IPS-NIHi7 (cell line): ENCODE measurements around the gene HSD17B1.
"Not testable (repeated sequence)": the region's sequence is repeated elsewhere in the genome, so short reads cannot be mapped to it uniquely, and the experiment has no call there.

Source experiments
- DNase-seq: peaks from one replicate; pipeline ENCODE4 v3.0.0; 2012; ENCODE audit warnings: mixed read lengths; ENCODE audit errors: extremely low spot score

The HSD17B1 gene, protein sequence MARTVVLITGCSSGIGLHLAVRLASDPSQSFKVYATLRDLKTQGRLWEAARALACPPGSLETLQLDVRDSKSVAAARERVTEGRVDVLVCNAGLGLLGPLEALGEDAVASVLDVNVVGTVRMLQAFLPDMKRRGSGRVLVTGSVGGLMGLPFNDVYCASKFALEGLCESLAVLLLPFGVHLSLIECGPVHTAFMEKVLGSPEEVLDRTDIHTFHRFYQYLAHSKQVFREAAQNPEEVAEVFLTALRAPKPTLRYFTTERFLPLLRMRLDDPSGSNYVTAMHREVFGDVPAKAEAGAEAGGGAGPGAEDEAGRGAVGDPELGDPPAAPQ

DNA sequence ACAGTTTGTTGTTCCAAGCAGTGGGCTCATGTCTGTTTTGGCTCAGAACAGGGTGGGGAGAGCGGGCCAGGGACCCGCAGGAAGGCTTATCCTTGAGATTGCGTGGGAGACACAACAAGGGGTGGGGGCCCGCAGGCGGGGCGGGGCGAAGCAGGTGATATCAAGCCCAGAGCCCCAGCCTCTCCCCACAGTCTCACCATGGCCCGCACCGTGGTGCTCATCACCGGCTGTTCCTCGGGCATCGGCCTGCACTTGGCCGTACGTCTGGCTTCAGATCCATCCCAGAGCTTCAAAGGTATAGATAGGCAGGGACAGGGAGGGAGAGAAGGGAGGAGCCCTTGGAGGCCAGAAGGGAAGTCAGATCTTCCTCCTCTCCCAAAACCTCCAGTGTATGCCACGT, at the start of gene HSD17B1:
Gene HSD17B1 (plus strand): TSS at position 188 of the 400 bp plus-strand sequence. CDS start 11 bp downstream, at position 199.
- not testable (repeated sequence) for DNase-seq

DNA sequence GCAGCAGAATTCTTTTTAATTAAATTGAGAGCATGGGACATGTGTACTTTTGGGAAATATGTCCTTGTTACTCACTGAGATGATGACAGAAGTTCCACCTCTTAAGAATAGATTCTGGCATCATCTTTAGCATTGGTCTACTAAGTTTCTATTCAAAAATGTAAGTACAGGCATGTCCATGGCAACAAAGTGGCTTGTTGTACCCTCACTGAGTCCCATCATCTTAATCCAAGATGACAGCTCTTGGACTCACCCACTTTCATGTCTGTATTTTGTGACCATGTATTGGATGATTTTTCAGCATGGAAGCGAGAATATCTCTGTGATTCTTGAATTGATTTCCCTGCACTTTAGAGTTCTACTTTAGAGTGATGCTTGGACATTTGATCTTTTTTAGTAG, 49.8 kb upstream of the HSD17B1 start:
- DNase-seq: no peak

DNA sequence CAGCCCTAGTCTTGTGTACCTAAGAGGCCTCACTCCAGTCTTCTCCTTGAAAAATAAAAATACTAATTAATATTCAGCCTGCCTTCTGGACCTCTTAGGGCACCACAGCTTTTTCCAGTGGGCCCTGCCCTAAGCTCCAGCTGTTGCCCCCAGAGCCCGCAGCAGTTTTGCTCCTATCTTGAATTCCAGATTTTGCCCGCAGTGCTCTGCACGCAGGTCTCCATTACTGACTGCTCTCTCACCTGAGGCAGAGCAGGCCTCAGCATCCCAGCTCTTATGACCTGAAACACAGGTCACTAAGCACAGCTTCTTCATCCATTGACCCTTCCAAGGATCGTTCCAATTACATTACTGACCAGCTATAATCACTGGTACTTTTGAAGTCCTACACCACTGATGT, 45.1 kb upstream of the HSD17B1 start:
- no peak for DNase-seq

DNA sequence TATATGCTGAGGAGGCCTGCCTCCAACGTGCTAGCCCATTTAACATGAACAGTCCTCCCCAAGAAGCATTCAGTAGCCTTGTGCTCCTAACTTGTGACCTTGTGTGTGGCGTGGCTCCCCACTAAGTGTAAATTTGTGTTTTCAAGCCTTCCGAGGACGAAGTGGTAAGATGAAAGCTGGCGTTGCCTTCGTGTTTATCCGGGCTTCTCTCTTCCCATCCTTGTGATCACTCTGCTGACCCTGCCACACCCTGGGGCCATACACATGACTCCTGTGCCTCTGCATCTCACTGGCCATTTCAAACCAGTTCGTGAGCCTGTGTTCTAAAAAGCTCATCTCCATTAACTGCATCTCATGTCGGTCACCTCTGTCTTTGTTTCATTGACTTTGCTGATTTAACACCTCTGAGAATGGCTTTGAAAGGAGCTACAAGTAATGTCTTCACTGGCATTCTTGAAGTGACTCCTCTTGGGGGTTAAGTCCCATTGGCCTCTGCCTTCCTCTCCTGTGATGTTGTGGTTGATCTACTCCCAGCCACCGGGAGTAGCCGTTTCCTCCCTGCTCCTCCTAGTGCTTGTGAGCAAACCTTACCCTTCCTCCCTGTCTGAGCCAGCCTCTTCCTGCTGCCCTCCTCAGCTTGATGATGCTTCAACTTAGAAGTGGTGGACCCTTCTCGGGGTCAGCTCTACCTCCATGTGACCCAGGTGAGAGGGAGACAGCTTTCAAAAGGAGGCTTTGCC, 44.1 kb upstream of the HSD17B1 start:
- DNase-seq: no peak

DNA sequence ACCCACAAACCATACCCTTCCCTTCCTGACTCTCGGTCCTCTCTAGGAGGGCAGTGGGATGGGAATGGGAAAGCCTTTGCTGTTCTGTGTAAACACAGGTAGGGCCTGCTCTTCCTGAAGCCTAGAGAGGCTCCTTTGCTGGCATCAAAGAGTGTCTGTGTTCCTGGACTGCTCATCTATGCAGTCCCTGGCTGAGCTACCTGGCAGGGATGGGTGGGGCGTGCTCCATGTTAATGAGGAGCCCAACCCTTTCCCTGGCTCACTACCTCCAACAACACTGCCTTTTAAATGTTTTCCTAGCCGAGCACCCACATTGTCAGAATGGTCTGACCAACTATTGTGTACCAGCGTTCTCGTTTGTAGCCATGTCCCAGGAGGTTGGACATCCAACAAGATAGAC, 43.3 kb upstream of the HSD17B1 start:
- no peak for DNase-seq

DNA sequence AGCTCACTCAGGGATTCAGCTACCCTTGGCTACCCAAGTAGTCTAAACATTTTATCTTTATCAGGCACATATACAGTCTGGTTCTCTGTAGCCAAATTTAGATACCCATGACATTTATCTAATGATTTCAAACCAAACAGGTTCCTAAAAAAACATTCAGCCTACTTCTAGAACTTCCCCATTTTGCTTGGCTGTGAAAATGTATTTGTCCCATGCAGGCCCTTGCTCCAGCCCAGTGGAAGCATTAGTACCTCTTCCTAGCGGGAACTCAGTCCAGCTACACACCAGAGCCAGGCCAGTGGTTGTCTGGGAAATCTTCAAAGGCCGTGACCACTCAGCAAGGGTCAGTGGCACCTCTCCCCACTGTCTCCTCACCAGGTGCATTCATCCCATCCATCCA, 42.9 kb upstream of the HSD17B1 start:
- DNase-seq: no peak

DNA sequence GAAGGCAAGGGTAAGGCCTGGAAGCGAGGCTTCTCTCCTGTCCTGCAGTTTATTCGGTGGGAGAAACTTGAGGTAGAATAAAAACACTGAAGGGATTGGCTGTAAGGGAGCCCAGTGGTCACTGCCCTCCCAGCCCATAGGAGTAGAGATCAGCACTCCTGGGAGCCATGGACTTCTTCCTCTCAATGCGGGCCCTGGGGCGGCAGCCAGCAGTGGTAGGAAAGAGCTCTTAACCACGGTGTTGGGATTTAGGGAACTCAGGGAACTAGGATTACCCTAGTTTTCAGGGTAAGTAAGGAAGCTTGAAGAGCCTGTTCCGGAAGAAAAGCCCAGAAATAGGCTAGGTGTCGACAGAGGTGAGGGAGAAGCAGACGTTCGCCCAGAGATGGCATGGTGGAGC, 40.5 kb upstream of the HSD17B1 start:
- DNase-seq: no peak

DNA sequence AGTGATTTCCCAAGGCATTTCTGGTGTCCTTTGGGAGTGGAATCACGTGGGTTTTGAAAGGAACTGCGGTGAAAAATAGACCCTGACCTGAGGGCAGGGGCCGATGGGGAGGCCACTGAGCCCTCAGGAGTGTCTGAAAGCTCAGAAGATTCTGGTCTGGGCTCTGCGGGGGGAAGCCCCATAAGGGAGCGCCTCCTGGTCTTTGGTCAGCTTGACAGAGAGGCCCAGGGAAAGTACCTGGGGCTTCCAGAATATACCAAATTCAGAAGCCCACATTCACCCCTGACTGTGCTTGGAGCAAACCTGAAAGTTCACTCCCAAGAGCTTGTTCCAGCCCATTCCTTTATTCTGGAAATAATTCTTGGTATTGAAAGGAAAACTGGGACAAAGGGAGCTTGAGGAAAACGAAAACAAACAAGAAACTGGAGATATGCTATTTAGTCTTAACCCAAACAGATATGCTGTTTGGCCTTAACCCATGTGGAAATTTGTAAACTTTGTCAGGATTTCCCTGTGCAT, 39.9 kb upstream of the HSD17B1 start:
- DNase-seq: peak; percentile 4

DNA sequence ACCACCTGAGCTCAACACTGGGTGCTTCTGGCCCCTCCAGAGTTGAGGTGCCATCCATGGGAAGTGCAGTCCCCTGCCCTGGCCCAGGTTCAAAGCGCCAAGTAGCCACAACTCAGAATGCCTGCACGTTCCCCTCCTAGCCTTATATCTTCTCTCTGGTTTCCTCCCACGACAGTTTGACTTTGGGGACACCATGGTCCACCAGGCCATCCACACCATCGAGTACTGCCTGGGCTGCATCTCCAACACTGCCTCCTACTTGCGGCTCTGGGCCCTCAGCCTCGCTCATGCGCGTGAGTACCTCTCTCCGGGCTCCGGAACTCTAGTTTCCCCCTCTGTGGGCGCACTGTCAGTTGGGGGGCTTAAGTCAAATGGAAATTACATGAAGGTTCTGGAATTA, 39.0 kb upstream of the HSD17B1 start:
- DNase-seq: no peak

DNA sequence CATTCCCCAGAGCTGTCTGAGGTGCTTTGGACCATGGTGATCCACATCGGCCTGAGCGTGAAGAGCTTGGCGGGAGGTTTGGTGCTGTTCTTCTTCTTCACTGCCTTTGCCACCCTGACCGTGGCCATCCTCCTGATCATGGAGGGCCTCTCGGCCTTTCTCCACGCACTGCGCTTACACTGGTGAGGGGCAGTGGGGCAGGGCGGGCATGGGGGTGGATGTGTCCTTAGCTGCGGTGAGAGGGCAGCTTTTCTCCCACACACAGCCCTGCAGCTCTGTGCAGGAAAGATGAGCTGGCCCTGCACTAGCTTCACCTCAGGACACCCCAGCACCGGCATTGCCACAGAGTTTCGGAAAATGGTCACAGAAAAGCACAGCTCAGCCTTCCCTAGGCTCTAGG, 38.4 kb upstream of the HSD17B1 start:
- no peak for DNase-seq

DNA sequence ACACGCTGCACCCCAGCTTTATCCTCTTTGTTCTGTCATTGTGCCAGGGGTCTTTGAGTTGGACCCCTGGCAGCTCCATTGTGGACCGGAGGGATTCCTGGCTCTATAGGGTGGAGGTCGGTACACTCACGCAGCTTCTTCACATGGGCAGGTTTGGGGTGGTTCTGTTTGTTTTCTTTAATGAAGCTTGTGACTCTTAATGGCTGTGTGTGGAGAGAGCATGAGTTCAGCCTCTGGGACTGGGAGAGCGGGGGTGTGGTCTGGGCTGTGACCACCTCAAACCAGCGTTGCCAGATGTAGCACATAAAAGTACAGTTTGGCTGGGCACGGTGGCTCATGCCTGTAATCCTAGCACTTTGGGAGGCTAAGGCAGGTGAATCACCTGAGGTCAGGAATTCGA, 37.9 kb upstream of the HSD17B1 start:
- DNase-seq: no peak

DNA sequence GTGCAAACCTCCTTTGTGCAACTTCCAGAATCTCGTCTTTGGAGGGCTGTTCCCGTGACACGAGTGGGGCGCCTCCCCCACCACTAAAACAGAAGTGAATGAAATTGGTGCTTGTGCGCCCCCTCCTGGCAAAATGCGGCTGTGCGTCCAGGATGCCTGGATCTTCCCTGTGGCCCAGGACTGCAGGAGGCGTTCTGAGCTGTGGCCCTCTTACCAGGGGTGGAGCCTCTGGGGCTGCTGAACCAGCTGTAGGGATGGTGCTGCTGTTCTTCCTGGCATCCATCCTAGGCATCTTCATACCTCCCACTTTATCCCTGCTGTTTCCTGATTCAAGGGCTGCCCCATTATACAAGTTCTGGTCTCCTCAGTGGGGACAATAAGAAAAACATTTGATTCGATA, 35.2 kb upstream of the HSD17B1 start:
- peak; percentile 97 for DNase-seq

DNA sequence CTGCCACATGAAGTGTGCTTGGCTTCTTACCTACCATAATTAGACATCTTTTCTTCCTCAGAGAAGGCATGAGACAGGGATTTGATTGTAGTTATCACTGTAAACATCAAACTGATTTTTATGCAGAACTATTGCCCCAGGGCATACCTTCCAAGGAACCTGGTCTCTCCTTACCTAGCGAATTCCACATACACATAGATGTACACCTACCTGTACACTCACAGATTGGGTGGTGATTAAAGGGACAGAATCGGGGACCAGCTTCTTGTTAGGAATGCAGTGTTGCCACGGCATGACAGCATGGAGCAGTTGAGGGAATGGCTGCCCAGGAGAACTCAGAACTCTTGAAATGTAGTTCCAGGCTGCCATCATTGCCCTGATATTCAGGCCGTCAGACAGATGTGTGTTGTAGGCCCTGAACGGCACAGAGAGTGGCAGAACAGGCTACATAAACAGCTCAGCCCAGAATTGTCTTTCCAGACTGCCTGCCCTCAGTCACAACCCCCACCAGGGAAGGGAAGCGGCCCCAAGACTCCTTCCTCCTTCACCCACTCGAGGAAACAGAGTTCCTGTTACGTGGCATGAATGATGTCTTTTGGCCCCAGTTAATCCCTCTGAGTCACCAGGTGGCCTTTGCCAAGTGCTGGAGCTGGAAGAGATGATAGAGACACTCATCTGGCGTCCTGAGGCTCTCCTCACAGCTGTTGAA, 34.5 kb upstream of the HSD17B1 start:
- DNase-seq: no peak

DNA sequence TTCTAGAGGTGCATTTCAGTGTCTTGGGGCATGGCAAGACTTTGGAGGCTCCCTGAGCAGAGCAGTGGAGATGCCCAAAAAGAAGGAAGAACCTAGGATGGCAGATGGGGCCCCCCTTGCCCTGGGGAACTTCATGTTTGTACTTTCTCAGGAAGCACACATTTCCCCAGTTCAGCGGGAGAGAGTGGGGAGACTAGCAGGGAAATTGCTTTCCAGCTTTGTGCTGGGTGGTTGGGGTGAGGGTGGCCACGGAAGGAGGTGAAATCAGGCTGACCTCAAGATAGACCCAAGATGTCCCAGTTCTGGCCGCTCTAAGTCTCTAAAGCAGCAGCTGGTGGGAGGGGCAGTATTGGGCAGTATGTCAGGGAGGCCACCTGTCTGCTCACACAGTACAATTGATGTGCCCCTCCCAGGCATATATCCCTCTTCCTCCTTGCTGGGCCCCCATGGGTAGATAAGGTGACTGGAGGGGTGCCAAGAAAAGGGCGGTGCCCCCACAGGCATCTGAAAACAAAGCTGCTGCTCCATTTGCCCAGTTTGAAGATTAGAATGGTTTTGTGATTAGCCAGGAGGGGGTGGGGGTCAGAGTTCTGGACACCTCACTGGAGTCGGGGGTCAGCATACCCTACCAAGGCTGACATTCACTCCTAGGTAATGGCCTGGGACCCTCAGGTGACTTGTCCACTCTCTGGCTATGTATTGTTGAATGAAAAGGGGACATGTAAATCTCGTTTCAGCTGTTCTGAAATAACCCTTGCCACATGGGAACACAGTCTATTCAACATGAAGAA, 33.8 kb upstream of the HSD17B1 start:
- DNase-seq: no peak

DNA sequence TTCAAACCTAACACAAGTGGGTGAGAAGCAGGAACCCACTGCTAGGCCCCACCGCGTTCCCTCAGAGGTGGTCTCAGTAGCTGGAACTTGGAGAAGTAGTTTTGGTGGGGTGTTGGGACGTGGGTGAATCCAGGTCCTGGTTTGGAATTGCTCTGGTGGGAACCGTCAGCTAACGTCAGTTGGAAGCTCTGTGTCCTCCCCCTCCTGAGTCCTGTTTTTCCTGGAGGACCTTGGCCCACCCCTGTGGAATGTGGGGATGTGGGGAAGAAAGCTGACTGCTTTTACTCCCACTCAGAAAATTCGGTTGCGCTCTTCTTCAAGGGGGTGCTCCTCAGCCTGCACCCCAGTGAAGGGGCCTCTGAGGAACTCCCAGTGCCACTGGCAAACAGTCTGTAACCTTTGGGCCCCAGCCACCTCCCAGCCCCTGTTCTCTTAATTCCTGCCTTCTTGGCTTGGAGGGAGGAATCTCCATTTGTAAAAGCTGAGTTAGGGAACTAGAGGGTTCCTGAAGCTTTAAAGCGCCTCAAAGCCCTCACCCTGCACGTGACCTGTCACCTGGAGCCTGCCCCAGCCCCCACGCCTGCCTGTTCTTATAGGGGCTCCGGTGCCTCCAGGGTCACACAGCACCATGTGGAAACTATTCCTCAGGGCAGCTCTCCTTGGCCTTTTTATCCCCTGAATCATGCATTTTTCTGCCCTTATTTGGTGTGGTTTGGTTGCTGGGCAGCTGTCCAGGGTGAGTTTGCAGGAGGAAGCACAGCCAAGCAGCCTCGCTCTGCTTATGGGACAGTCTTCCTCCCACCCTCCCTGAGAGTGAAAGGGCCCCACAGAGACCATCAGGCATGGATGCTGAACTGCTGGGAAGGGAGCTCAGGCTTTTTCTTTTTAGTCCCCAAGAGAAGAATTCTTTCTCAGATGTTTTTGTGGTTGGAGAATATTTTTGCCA, 32.9 kb upstream of the HSD17B1 start:
- DNase-seq: peak; percentile 74

DNA sequence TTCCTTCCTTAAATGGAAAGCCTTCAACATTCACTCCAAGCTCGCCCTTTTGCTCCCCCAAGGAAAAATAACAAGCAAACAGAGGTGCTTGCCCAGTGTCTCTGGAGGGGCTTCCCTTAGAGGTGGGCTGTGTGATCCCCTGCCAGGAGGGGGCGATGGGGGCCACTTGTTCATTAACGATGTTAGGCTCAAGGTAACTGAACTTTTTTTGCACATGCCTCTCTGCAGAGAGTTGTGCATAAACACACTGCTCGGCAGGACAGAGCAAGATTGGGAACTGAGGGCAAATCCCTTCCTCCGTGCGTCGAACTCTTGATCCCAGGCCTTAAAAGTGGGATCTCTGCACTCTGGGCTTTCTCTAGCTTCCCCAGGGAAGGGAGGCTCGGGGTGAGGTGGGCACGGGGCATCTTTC, 32.2 kb upstream of the HSD17B1 start:
- no peak for DNase-seq

DNA sequence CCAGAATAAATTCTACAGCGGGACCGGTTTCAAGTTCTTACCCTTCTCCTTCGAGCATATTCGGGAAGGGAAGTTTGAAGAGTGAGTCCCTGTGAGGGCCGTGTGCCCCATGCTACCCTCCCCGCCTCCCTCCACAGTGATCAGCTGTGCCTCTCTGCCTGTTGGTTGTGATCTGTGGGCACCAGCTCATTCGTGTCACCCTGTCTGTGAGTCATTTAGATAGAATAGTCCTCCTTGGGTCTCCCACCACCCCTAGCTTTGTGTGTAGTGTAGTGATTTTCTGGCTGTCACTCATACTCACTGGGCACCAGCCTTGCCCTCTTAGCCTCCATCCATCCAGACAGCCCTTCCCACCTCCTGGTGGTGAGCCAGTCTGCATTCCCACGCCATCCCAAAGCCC, 31.7 kb upstream of the HSD17B1 start:
- no peak for DNase-seq

DNA sequence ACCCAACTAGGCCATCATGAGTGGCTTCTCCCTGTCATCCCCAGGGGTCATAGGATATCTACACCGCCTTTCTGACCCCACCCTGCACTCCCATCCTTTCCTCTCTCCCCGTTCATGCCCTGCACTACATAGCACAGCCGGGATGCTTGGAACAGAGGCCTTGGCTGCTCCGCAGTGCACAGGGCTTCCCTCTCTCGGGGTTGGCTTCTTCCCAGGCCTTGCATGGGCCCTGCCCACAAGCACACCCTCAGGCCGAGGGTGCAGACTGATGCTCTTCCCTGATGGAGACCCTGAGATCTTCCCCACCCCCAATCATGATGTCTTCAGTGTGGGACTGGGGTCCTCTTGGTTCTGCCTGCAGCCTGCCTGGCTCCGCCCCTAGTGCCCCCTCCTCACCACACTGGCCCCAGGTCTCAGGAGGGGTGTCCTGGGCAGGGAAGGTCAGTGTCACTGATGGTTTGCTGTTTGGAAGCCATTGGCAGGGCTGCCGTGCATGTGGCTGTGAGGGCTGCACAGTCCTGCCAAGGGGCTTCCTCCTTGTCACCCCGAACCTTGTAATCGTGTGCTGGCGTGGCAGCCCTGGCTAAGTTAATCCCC, 31.0 kb upstream of the HSD17B1 start:
- no peak for DNase-seq

DNA sequence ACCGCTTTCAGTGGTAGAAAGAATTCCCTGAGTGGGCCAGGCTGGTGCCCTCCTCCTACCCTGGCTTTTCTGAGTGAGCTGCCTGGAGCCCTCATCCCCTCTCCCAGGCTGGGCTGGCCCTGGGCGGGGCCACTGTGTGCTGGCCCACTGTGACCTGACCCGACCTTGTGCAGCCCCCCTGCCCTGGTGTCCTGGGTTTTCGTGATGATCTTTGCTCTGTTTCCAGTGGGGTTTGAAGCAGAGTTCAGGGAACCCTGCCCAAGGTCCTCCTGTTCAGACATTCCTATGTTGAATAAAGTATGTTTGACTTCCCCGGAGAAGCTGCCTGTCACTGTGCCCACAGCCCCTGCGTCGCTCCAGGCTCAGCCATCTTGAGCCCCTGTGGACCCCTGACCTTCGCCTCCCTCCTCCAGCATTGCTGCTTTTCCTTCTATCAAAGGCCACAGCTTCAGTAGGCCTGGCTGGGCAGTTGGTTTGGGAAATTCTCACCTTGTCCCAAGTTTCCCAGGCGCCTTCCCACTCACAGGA, 30.4 kb upstream of the HSD17B1 start:
- DNase-seq: no peak

DNA sequence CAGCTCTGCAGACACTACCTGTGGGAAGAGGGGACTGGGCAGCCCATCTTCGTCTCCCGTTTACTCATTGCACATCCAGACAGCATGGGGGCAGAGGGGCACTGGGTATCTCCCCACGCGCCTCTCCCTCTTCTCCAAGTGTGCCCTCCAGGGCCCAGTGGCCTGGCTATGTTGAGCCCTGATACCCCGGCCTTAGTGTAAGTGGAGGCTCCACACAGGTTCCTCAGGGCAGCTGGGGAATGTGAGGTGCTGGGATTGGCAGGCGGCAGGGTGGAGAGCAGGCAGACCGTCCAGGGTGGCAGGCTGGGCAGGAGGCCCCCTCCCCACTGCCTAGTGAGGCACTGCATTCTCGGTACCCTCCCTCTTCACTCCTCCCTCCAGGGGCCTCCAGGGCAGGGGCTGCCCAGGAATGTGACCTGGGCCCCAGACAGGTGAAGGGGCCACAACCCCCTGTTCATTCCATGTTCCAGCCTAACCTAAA, 29.9 kb upstream of the HSD17B1 start:
- DNase-seq: no peak
